ENCODE measurements around the gene DLX1. TPM values are rescaled to one million over a fixed set of nuclear protein-coding genes. Genes with fewer than 3 reads are reported as not detected.
"Not testable (repeated sequence)": the region's sequence is repeated elsewhere in the genome, so short reads cannot be mapped to it uniquely, and the experiment has no call there.

The DLX1 gene
- total RNA-seq, 1 experiment from 2014 or later, result 14.9 TPM

- Histone ChIP-seq H3K9me3 (replicated peaks) (no peaks in the 10 kb centered on the region), H3K4me1 (no peaks in the 10 kb centered on the region), H3K27ac (no peak overlapping the region), H3K27me3 (no peaks in the 10 kb centered on the region), H3K36me3 (no peaks in the 10 kb centered on the region), H3K4me3 (no peak overlapping the region)
- no peak for DNase-seq
Measured at GRCh38 chr2:172128484-172128883, 43.2 kb downstream of the DLX1 start.

DNA sequence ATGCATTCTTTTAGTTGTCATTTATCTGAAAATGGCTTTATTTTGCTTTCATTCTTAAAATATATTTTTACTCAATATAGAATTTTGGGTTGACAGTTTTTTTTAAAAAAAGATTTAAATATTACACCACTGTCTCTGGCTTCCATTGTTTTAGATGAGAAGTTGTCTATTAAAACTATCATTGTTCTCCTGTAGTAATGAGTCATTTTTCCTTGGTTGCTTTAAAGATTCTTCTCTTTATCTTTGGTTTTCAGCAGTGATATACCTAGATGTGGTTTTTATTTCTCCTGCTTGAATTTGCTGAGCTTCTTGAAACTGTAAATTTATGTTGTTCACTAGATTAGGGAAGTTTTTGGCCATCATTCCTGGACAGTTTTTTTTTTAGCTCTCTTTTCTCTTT, 44.1 kb downstream of the DLX1 start:
- Histone ChIP-seq H3K36me3 (no peaks in the 10 kb centered on the region), H3K27me3 (no peaks in the 10 kb centered on the region), H3K4me1 (no peaks in the 10 kb centered on the region), H3K27ac (no peak overlapping the region), H3K4me3 (no peak overlapping the region), H3K9me3 (replicated peaks) (no peaks in the 10 kb centered on the region)
- DNase-seq, result no peak

DNA sequence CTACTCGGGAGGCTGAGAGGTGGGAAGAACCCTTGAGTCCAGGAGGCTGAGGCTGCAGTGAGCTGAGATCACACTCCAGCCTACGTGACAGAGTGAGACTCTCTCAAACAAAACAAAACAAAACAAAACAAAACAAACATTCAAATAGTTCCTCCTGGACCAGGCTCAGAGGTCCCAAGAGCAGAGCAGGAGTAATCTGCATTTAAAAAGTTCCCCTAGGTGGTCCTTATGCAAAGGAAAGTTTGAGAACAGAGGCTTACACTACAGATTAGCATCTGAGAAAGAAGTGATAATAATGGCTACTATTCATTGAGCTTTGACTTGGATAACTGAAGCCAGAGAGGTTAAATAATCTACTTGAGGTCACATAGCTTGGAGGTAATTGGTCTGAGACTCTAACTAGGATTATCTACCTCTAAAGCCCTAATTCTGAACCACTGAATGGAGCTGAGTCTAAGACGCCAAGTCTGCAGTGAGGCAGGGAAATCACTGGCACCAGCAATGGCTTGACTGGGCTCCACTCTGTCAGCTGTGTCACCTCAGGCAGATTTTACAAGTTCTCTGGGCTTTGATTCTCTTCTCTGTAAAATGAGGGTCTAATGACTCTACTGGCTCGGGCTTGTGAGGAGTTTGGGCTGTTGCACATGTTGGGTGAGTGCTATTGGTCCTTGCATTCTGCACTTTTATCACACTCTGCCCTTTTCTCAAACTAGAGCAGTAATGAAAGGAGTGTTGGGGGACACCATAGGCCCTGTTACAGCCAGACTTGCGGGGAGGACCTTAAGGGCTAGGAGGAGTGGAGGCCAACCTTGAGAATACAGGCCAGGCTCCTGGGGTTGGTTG, 46.6 kb downstream of the DLX1 start:
- Histone ChIP-seq H3K36me3 (no peaks in the 10 kb centered on the region), H3K27ac (no peak overlapping the region), H3K4me3 (no peak overlapping the region), H3K9me3 (replicated peaks) (no peaks in the 10 kb centered on the region), H3K27me3 (no peaks in the 10 kb centered on the region), H3K4me1 (no peaks in the 10 kb centered on the region)
- DNase-seq, result no peak

DNA sequence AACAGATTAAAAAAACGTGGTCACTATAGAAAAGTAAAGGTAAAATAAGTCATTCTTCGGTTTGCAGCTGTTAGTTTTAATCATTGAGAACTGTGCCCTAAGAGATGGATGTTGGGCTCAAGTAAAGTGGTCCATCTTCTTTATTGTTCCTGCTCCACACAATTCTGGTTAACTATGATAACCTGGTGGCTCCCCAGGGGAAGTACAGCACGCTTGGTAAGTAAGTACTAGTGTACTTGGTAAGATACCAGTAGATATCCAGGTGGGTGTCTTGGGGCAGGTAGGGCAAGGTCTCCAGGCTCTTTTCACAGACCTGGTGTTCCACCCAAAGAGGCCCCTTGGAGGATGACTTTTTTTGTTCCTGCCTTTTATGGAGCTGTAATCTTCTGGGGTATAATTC, 49.0 kb downstream of the DLX1 start:
- no peaks in the 10 kb centered on the region for H3K4me1 ChIP-seq
- no peaks in the 10 kb centered on the region for H3K9me3 ChIP-seq (replicated peaks)
- DNase-seq, result no peak
- no peaks in the 10 kb centered on the region for H3K27me3 ChIP-seq
- H3K4me3 ChIP-seq, result no peak overlapping the region
- H3K36me3 ChIP-seq, result no peaks in the 10 kb centered on the region
- H3K27ac ChIP-seq, result no peak overlapping the region

GRCh38 chr2:172135446-172135845, 50.1 kb downstream of the DLX1 start:
- Histone ChIP-seq H3K9me3 (replicated peaks) (no peaks in the 10 kb centered on the region), H3K27ac (no peak overlapping the region)
- peak in 1 of 2 experiments; percentile 16 for DNase-seq

DNA sequence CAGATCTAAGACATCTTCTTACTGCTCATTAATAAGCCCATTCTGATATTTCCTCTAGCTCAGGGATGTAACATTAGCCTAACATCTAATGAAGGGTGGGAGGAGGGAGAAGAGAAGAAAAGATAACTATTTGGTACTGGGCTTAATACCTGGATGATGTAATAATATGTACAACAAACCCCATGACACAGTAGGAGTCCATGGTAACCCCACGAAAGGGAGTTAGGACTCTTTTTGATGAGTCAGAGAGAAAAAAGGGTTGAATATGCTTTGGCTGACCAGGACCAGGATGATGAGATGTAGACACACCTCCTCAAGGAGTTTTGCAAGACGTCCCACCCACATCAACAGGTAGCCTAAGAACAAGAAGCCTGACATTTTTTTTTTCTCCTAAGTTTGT, 51.8 kb downstream of the DLX1 start:
- no peaks in the 10 kb centered on the region for H3K9me3 ChIP-seq (replicated peaks)
- H3K27me3 ChIP-seq, result no peaks in the 10 kb centered on the region
- no peaks in the 10 kb centered on the region for H3K4me1 ChIP-seq
- no peak for DNase-seq
- H3K27ac ChIP-seq, result no peak overlapping the region
- H3K4me3 ChIP-seq, result no peak overlapping the region
- H3K36me3 ChIP-seq, result no peaks in the 10 kb centered on the region

More at GRCh38 chr2:172135446-172135845, 50.1 kb downstream of the DLX1 start:
- Histone ChIP-seq H3K36me3 (no peaks in the 10 kb centered on the region), H3K27me3 (no peaks in the 10 kb centered on the region), H3K4me1 (no peaks in the 10 kb centered on the region), H3K4me3 (no peak overlapping the region)

DNA sequence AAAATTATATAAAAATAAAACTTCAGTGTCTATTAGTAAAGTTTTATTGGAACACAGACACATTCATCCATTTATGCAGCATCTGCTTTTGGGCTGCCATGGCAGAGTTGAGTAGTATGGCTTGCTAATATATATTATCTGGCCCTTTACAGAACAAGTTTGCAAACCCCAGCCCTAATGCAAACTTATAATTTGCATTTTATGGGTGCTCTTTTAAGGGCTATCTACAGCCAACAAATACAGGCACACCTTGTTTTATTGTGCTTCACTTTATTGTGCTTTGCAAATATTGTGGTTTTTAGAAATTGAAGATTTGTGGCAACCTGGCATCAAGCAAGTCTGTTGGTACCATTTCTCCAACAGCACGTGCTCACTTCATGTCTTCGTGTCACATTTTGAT, 52.6 kb downstream of the DLX1 start:
- Histone ChIP-seq H3K27ac (no peak overlapping the region), H3K36me3 (no peaks in the 10 kb centered on the region), H3K4me3 (no peak overlapping the region), H3K9me3 (replicated peaks) (no peaks in the 10 kb centered on the region), H3K4me1 (no peaks in the 10 kb centered on the region), H3K27me3 (no peaks in the 10 kb centered on the region)
- no peak for DNase-seq

GRCh38 chr2:172138727-172139126, 53.4 kb downstream of the DLX1 start:
- not testable (repeated sequence) for H3K4me3 ChIP-seq; H3K4me1 ChIP-seq; DNase-seq; H3K36me3 ChIP-seq; H3K9me3 ChIP-seq (replicated peaks); H3K27me3 ChIP-seq; H3K27ac ChIP-seq

Other genes starting within 250 kb of the DLX1 start
- gene SLC25A12, start 191.3 kb upstream of the DLX1 start, total RNA-seq (2014; rRNA removed; shearing (Covaris generic)), result 22.9 and 23.6 TPM in 2 replicates
- 117 TPM in 2 replicates for gene HAT1, start 163.0 kb upstream of the DLX1 start, total RNA-seq (2014; rRNA removed; shearing (Covaris generic))
- gene METAP1D, start 85.6 kb upstream of the DLX1 start, total RNA-seq (2014; rRNA removed; shearing (Covaris generic)), result 6.0 and 6.9 TPM in 2 replicates
- 0.76 and 0.89 TPM in 2 replicates for gene DLX2, start 17.4 kb downstream of the DLX1 start, total RNA-seq (2014; rRNA removed; shearing (Covaris generic))

Data from SJCRH30 (cell line).